Measurements from ENCODE around the gene GSN. TPM values are rescaled to one million over a fixed set of nuclear protein-coding genes. Genes with fewer than 3 reads are reported as not detected.

GSN gene
- total RNA-seq, 1 experiment from 2014 or later: 21.9 TPM

DNA sequence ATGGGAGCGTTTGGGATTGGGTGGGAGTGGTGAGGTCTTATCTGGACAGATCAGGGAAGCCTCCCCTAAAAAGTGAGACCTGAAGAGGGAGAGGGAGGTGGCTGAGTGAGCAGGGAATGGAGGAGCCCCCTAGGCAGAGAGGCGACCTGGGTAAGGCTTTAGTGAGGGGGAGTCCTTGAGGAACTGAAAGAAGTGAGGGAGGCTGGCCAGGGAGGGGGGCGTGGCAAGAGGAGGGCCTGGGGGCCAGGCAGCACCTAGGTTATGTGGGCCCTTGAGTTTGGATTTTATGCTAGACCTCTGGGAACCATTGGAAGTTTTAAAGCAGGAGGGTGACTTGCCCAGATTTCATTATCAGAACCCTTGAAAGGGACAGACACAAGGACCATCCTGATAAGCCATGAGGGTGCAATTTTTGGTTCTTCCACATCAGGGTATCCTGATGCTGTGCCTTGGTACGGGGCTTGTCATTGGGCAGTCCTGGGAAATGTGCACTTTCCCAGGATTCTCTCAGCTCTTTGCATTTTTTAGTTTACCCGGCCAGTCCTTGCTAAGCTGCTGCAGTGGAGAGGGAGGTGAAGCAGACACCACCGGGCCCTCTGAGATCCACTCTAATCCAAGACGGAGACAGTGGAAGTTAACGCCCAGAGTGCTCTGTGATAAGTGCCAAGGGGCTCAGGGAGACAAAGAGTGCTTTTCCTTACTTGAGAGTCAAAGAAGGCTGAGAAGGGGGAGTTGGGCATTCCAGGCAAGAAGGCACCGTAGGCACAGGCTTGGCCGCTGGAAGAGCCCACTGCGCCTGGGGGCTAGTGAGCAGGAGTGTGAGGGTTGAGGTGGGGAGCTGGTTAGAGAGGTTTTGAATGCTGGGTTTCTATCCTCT, 16.1 kb downstream of the GSN start:
- ChIA-PET POLR2A (interaction anchor here (0.6 to 5.9 kb wide), 3 partner anchors 15 to 89 kb away, joined by 3 to 62 read pairs (median 33); partner anchors contain the start of gene GSN), CTCF (interaction anchor here (0.6 to 6.2 kb wide), 4 partner anchors 16 to 155 kb away, joined by 3 to 53 read pairs (median 4); partner anchors contain the start of gene GSN)
- Mint-ChIP-seq H3K9me3 (ENCODE audit: unreplicated experiment) (no peaks in the 10 kb centered on the region), H3K27me3 (ENCODE audit: insufficient read depth, unreplicated experiment) (no peaks in the 10 kb centered on the region), H3K4me3 (ENCODE audit: unreplicated experiment) (no peak overlapping the region), H3K36me3 (ENCODE audit: insufficient read depth, unreplicated experiment) (peaks cover 4% of the 10 kb centered on the region), H3K27ac (ENCODE audit: low read depth, unreplicated experiment) (peak overlapping the region; percentile 80), H3K4me1 (ENCODE audit: insufficient read depth, unreplicated experiment) (peaks cover 84% of the 10 kb centered on the region)
- TF ChIP-seq CTCF (IDR thresholded peaks at IDR 0.05; ENCODE audit: unreplicated experiment): no peak
- no peak for DNase-seq (ENCODE audit: unreplicated experiment)
- intact Hi-C loops (cut with micrococcal nuclease): loop anchor here (2.0 kb wide), 1 partner anchor 89 kb away; no protein-coding TSS in a partner anchor
- BruUV-seq (replicated peaks): no TSS peak

DNA sequence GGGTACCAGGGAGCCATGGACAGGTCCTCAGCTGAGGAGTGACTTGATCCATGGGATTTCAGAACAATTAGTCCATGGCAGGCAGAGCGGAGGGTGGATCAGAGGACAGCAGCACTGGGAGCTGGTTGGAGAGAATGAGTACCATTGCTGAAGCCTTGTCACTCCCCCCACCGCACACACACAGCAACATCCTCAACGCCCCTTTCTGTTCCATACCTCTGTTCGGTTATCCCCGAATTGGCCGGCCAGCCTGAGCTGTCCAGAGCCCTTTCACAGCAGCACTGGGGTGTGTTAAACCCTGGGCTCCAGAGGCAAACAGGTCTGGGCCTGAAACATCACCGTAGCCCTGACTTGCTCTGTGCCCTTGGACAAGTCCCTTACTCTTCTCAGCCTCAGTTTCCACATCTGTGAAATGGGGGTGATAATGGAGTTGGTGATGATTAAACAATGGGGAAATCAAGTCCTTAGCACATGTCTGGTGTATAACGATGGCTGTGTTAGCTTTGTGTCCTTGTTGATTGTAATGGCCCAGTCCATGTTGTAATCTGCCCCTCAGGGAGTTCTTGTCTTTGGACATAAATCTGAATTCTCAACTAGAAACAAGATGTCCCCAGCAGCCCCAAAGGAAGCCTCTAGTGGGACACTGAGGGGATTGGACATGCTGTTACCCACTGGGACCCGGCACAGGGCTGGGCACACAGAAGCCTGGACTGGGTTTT, 16.9 kb downstream of the GSN start:
- no peak for TF ChIP-seq CTCF (IDR thresholded peaks at IDR 0.05; ENCODE audit: unreplicated experiment)
- no peak overlapping the region for H3K4me3 Mint-ChIP-seq (ENCODE audit: unreplicated experiment)
- no peaks in the 10 kb centered on the region for H3K9me3 Mint-ChIP-seq (ENCODE audit: unreplicated experiment)
- DNase-seq (ENCODE audit: unreplicated experiment): no peak
- CTCF ChIA-PET: interaction anchor here (0.6 to 6.2 kb wide), 5 partner anchors 14 to 528 kb away, joined by 3 to 53 read pairs (median 3); partner anchors contain the start of gene GSN
- H3K27ac Mint-ChIP-seq (ENCODE audit: low read depth, unreplicated experiment): peak overlapping the region; percentile 80
- H3K36me3 Mint-ChIP-seq (ENCODE audit: insufficient read depth, unreplicated experiment): peaks cover 4% of the 10 kb centered on the region
- intact Hi-C loops (cut with micrococcal nuclease): no loop called here
- POLR2A ChIA-PET: interaction anchor here (0.6 to 5.9 kb wide), 8 partner anchors 7 to 119 kb away, joined by 3 to 70 read pairs (median 16); partner anchors contain the start of gene GSN
- no TSS peak for BruUV-seq (replicated peaks)
- peaks cover 84% of the 10 kb centered on the region for H3K4me1 Mint-ChIP-seq (ENCODE audit: insufficient read depth, unreplicated experiment)
- no peaks in the 10 kb centered on the region for H3K27me3 Mint-ChIP-seq (ENCODE audit: insufficient read depth, unreplicated experiment)

- intact Hi-C loops (cut with micrococcal nuclease): loop anchor here (2.0 kb wide), 1 partner anchor 73 kb away; no protein-coding TSS in a partner anchor
- peaks cover 4% of the 10 kb centered on the region for H3K36me3 Mint-ChIP-seq (ENCODE audit: insufficient read depth, unreplicated experiment)
- H3K9me3 Mint-ChIP-seq (ENCODE audit: unreplicated experiment): no peaks in the 10 kb centered on the region
- BruUV-seq (replicated peaks): TSS peak; percentile 60
- peak; percentile 79 for DNase-seq (ENCODE audit: unreplicated experiment)
- ChIA-PET CTCF (interaction anchor here (0.7 to 6.2 kb wide), 7 partner anchors 8 to 529 kb away, joined by 3 to 53 read pairs (median 12); partner anchors contain the start of gene GSN), POLR2A (interaction anchor here (0.6 to 5.9 kb wide), 28 partner anchors 8 to 753 kb away, joined by 3 to 70 read pairs (median 4); partner anchors contain the start of genes GSN and RAB14)
- peak overlapping the region; percentile 80 for H3K27ac Mint-ChIP-seq (ENCODE audit: low read depth, unreplicated experiment)
- H3K27me3 Mint-ChIP-seq (ENCODE audit: insufficient read depth, unreplicated experiment): no peaks in the 10 kb centered on the region
- H3K4me1 Mint-ChIP-seq (ENCODE audit: insufficient read depth, unreplicated experiment): peaks cover 81% of the 10 kb centered on the region
- H3K4me3 Mint-ChIP-seq (ENCODE audit: unreplicated experiment): peak overlapping the region; percentile 32
- TF ChIP-seq CTCF (IDR thresholded peaks at IDR 0.05; ENCODE audit: unreplicated experiment): no peak
Measured at GRCh38 chr9:121285835-121286687, 18.1 kb downstream of the GSN start.

Data from MCF 10A (cell line).